Measurements from ENCODE around the gene CACNB3.

- no peak for TF ChIP-seq CTCF (IDR thresholded peaks at IDR 0.05; ENCODE audit: poor library complexity, severe bottlenecking)
- TF ChIP-seq REST (IDR thresholded peaks at IDR 0.05; ENCODE audit: borderline replicate concordance), result no peak
- TF ChIP-seq EZH2 (IDR thresholded peaks at IDR 0.05; ENCODE audit: borderline replicate concordance, insufficient read depth, low read length, poor library complexity, severe bottlenecking), result no peak
Measured at GRCh38 chr12:48856379-48856778, 38.1 kb downstream of the CACNB3 start.

Measured in neural cell (in vitro differentiated cells).